Measurements from ENCODE around the gene PPFIA2.

The PPFIA2 gene

DNA sequence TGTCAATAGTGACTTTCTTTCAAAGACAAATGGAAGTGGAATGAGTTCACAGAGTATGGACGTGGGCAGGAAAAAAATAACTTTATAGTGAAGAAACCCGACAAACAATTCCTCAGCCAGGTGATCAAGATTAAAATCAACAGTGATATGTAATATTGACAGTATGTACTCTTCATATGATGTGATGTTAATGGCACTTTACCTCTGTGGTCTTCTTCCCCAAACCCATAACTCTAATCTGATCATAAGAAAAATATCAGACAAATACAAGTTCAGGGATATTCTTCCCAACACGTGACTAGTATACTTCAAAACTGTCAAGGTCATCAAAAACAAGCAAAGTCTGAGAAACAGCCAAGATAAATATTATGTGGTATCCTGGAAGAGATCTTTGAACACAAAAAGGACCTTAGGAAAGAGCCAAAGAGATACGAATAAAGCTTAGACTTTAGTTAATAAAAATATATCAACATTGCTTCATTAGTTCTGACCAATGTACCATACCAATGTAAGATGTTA is 215.5 kb downstream of the PPFIA2 start:
- DNase-seq (ENCODE audit: low spot score) = no peak

DNA sequence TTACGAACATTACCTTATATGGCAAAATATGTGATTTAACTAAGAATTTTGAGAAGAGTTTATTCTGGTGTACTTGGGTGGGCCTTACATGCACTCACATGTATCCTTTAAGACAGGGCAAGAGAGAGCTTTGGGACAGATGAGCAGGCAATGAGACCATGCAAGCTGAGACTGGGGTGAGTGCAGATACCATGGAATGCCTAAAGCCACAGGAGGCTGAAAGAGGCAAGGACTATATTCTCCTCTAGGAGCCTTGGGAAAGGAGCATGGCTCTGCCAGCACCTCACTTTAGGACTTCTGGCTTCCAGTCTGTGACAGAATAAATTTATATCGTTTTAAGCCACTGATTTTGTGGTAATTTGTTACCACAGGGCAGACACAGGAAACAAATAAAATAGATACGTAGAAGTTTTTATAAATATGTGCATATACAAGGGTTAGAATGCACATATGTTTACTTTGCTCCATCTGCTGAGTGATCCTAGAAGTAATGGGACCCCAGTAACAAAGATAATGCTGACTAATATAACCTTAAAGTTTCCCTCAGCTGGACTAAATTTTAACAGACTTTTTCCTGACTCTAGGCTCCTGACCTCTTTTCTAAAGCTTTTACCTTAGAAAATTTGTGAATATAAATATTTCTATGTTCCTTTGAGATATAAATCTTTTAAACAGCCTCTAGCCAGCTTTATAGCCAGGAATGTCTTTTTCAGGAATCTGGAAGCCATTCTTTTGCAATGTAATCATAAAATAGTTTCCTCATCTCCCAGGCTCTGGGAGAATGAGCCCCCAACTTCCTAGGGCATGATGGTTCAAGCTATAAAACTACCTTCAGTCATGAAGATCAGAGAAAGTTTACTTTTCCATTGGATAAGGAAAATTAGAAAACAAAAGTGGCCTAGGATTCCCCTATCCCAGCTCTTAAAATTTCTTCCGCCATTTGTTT is 216.8 kb downstream of the PPFIA2 start:
- no peak for DNase-seq (ENCODE audit: low spot score)

DNA sequence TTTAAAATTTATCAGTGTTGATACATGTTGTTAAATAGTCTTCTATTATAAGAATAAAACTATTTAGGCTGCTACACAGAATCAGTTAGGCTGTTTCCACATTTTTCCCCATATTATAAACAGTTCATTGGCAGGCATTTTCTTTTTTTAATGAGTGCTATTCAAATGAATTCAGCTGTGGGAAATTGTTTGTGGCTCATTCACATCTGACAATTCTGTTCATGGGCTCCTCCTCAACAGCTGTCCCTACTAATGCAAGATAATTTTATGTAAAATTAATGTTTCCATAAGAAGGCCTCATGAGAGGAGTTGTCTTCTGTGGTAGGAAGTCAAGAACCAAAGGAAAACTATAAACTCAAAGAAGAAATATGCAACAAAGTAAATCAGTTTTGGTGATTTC is 218.0 kb downstream of the PPFIA2 start:
- no peak for DNase-seq (ENCODE audit: low spot score)

DNA sequence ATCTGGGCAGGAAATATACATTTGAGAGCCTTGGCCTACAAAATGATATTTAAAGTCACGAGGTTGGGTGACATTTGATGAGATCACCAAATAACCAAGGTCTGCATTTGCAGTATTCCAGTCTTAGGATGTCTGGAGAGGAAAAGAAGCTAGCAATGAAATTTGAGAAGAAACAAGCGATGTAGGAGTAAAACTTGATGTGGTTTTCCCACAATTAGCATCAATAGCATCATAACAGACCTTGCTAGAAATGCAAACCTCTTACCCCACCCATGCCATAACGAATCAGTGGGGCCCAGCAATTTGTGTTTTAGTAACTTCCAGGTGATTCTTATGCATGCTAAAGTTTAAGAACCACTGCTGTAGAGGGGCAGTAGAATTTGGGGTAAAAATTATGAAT is 219.9 kb downstream of the PPFIA2 start:
- no peak for DNase-seq (ENCODE audit: low spot score)

DNA sequence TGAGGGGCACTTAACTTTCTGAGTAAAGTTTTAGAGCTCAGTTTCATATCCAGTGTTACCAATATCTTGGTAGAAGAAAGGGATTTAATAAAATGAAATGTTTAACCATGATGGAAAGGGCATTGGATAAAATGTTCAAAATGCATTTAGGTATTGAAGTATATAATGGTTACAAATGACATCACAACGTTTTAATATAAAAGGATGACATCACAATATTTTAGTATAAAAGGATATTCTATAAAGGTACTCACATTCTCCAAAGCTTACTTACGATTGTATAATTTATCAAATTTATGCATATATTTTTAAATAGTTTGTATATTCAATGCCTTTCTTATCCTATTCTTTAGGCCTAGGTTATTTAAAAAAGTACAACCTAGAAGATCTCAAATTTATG is 226.1 kb downstream of the PPFIA2 start:
- DNase-seq (ENCODE audit: low spot score) = no peak

DNA sequence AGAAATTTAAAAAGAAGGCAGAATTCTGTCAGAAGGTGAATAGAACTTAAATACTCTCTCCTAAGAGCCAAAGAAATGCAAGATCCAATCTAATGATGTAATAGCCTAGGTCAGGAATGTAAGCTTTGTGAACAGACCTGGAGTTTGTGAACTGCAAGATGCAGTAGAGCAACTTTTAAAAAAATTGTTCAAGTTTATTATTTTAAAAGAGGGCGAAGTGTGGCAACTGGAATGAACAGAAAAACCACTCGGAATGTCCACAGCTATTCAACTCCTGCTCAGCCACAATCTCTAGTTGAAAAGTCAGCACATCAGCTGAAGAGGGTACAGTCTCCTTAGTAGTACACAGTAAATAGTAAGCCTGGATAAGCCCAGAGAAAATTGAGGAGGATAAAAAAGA is 228.8 kb downstream of the PPFIA2 start:
- no peak for DNase-seq (ENCODE audit: low spot score)

DNA sequence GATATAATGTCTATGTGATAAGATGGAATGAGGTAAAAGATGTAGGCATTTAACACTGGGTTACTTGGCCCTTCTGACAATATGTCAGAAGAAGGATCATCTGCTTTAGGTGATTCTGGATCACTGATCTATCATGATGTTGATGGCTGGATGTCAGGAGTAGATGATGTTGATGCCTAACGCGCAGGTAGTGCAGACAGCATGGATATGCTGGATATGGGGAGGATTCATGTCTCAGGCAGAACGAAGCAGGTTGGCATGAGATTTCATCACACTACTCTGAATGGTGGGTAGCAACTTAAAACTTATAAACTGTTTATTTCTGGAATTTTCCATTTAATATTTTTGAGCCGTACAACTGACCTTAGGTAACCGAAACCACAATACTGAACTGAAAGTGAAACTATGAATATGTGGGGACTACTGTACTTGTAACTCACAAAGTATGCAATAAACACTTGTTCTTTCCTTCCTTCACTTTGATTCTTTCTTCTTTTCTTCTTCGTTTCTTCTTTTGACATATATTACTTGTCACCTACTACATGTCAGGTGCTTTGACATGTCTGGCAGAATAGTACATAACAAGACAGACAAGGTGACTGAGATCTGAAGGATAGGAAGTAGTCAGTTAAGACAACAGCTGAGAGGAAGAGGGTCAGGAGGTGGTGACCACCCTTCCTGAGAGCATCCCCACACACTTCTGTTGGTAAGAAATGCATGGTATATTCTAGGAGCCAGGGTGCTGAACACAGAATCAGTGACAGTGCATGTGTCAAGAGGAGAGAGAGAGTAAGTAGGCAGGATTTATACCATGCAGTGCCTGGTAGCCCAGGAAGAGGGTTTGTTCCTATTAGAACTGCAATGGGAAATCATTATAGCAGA is 238.8 kb downstream of the PPFIA2 start:
- no peak for DNase-seq (ENCODE audit: low spot score)

DNA sequence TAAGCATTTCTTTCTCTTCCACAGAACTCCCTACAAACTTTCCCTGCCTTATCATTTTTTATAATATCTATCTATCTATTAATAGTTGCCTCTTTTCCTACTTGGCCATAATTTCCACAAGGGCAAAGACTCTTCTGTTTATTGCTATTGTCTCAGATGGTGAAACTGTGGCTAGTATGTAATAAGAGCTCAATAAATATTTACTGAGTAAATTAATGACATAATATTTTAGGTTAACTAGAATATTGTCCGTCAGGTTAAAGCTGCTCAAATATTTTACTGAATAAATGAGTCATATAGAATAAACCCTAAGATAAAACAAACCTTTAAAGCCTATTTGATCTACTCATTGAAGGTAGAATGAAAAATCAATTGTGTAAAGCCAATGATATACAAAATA is 240.5 kb downstream of the PPFIA2 start:
- no peak for DNase-seq (ENCODE audit: low spot score)

DNA sequence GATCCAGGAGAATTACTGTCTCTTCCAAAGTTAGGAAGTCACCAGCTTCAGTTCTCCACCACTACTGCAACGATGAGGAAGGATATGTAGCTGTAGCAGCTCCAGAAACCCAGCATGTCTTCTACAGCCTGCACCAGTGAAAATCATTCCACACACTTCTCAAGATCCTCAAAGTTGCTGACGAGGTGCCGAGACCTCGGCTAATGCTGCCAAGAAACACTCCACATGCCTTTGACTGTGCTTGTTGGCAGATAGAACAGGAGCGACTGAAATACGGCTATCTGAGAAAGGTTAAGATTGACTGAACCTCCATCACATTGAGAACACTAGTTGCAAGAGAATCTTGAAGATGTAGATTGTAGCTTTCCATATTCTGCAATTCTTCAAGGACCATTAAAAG is 241.9 kb downstream of the PPFIA2 start:
- DNase-seq (ENCODE audit: low spot score) = no peak

DNA sequence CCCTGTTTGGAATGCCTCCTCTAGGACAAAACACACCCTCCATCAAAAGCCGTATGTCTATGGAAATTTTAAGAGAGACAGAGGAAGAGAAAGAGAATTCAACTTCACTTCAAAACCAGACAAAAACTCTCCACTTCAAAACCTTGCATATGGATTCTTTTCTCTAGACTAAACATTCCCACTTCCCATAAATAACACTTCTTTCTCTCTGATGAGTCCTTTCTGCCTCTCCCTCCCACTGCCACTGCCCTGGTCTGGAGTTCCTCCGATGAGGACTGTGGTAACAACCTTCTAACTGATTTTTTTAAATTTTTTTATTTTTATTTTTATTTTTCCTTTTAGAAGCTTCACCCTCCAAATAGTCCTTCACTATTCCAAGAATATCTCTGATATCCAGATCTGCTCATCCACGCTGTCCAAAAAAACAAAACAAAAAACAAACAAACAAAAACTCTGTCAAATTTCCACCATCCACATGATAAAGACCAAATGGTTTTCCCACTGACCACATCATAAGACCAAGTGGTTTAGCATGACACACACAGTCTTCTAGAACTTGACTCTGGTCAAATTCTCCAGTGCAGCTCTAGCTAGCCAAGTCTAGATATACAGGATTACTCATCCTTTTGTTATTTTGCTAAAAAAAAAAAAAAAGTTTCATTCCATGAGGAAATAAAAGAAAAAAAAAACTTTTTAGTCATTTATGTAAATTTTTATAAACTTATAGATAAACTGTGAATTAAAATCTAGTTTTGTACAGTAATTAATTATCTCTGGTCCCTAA is 256.0 kb downstream of the PPFIA2 start:
- no peak for DNase-seq (ENCODE audit: low spot score)

DNA sequence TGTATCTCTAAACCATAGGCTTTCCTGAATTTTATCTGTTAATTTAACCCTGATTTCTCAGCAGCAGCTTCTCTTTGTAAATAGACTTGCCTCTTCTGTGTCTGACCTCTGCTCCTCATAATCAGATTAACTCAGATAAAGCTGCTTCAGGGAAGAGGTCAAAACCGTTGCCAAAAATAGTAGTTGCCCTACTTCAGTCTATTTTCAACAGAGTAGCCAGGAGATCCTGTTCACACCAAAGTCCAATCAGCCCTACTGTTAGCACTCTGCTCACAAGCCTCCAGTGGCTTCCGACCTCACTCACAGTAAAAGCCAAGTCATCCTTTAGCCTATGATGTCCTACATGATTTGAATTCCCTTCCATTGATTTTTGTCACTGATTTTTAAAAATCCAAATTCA is 258.4 kb downstream of the PPFIA2 start:
- no peak for DNase-seq (ENCODE audit: low spot score)

DNA sequence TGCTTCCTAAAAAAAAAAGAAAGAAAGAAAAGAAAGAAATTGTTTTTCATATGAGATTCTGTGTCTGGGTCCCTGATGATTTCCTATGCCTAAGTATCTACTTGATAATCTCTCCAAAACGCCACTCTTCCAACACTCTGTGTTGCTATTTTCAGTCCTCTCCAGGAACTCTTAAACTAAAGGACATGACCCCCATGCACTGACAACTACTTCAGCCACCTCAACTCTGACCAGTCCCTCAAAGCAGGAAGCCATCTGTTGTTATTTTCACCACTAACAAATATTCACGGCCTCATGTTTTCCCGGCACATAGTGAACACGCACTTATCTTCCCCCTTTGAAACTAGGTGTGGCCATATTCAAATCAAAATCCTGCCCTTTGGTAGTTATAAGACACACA is 259.3 kb downstream of the PPFIA2 start:
- no peak for DNase-seq (ENCODE audit: low spot score)

DNA sequence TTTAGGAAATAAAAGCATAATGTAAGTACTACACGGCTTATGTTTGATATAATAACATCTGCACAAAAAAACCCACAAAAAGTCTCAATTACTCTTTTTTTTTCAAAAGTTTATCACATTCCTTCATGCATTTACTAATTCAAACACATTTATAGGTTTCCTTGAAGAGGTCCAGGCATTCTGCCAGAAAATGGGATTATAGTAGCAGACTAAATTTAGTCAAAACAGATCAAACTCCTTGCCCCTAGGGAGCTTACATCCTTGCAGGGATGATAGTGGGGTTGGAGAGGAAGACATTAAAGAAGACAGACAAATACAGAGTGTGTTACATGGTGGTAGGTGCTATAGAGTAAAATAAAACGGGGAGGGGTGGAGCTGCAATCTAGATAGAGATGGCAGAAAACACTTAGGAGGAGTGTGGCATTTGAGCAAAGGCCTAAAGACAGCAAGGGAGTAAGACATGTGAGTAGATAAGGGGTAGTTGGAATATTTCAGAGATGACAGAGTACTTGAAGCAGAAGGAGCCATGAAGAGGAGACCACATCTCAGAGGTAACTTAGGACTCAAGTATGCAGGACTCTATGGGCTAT is 266.9 kb downstream of the PPFIA2 start:
- no peak for DNase-seq (ENCODE audit: low spot score)

DNA sequence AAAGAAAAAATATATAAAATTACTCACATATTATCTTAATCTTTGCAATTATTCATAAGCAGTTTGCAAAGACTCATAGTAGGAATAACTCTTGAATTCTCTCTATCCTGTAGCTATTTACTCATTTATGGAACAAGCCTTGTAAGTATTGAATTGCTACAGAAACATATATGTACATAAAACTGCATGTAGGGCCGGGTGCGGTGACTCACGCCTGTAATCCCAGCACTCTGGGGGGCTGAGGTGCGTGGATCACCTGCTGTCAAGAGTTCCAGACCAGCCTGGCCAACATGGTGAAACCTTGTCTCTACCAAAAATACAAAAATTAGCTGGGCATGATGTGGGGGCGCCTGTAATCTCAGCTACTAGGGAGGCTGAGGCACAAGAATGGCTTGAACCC is 286.2 kb downstream of the PPFIA2 start:
- DNase-seq (ENCODE audit: low spot score) = no peak

DNA sequence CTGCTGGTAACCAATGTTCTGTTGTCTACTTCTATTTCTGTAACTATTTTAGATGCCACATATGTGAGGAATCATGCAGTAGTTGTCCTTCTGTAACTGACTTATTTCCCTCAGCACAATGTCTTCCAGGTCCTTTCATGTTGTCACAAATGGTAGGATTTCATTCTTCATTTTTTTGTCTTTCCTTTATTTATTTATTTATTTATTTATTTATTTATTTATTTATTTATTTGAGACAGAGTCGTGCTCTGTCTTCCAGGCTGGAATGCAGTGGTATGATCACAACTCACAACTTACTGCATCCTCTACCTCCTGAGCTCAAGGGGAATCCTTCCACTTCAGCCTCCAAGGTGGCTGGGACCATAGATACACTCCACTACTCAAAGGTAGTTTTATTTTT is 288.2 kb downstream of the PPFIA2 start:
- DNase-seq (ENCODE audit: low spot score) = no peak

DNA sequence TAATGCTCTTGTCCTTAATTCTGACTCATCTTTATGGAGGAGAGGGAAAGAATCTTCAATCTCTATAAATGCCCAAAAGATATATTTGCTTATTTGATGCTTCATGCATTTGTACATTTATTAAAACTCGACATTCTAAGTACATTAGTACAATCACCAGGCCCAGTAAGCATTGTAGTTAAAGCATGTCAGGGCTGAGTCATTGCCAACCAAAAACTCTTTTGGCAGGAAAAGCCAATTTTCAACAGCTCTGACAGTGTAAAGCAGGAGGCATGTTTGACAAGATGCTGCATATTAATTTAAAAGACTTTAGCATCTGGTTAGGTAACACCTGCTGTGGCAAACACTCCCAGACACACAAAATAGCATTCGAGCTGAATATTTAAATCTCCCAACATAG is 290.9 kb downstream of the PPFIA2 start:
- DNase-seq (ENCODE audit: low spot score) = no peak

DNA sequence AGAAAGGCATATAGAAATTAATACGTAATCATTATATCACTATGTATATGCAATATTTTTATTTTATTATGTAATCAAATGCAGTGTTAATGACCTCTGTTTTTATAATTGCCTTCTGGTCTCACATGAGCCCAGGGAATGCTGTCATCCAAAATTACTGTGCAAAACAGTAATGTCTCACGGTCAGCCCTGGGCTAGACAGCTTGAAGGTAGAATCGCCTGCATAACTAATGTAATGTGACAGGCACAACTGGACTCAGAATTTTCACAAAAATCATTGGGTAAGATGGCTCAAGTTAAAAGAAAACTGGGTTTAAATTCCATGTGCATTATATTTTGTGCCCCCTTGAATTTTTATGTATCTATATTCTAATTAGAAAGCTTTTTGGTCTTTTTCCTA is 293.3 kb downstream of the PPFIA2 start:
- DNase-seq (ENCODE audit: low spot score) = no peak

DNA sequence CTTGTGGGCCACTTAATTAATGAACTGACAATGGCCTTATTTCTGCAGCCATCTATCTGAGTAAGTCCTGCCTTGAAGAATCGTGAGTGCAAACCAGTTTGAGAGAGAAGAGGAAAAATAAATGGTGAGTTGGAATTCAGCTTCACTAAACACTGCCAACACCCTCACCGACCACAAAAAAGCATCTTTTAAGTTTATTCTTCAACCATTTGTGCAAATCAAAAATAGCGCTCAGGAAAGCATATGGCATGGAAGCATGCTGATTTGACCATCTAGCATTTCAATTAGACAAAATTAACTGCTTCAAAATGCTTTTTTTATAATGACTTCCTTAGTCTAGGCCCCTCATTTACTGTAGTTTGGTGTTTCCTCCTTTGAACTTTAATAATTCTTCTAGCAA is 294.0 kb downstream of the PPFIA2 start:
- no peak for DNase-seq (ENCODE audit: low spot score)

DNA sequence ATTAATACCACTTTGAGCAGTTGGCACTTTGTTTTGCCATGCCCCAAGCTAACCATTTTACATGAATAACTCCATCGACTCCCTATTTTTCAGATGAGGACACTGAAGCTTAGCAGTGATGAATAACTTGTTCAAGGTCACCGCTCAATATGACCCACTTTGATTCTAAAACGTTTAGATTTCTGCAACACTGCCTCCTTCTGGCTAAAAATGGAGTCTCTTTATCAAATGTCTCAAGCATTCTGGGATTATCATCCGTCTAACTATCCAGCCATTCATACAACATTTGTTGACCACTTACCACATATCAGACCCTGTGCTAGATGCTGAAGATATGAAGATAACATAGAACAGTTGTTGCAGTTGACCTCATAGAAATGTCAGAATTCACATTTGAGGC is 298.0 kb downstream of the PPFIA2 start:
- DNase-seq (ENCODE audit: low spot score) = no peak

DNA sequence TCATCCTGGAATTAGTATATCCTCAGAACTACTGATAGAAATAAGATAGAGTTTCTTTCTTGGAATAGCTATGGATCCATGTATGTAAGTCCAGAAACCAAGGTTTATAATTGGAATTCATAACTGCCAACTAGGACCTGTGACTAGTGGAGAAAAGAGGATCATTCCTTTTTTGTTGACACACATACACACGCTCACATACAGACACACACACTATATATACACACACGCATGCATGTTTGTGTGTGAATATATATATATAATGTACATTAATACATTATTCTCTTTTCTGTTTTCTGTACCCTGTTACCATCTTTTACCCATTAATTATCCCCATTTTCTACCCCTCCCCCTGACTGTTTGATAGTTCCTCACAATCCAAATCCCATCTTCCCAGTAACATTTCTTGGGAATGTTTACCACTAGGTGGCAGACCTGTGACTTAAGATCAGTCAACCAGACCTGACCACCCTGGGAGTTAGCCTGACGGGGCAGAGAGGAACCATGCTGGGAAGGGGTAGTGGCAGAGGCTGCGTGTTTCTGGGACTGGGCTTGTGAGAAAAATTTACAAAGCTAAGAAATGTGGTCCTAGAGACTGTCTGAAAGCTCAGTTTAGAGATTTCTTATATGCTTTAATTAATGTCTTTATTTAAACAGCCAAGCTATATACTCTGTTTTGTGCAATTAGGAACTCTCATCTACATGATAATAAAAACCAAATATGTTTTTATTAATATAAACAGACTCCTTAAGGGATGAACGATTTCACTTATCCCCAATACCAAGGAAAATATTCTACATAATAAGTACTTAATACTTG is 308.0 kb downstream of the PPFIA2 start:
- no peak for DNase-seq (ENCODE audit: low spot score)

DNA sequence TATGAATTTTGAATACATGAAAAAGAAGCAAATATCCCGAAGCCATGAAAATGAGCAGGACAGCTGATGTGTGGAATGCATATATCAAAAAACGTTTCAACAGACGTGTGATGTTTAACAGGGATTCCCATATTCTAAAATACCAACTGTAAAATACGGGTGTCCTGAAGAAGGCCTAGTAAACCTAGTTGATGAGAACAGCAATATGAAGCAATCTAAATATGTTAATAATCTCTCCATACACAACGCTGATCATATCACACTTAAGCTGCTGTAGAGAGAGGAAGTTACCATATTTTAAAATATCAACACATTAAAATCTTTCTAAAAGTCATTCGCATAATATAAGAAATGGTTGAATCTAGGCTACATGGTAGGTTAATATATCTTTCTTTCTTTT is 317.5 kb downstream of the PPFIA2 start:
- no peak for DNase-seq (ENCODE audit: low spot score)
